SU-DHL-6 (cell line): ENCODE results near the gene ARHGAP22.

Source experiments
- CTCF ChIP-seq: fragments of 200-600 bp; sonication (generic); IDR thresholded peaks from one replicate; pipeline ENCODE4 v1.5.1; 2017; ENCODE audit warnings: antibody characterized with exemption, mild to moderate bottlenecking, low read length, moderate library complexity; ENCODE audit not compliant: insufficient read depth, poor library complexity, severe bottlenecking
- EZH2phosphoT487 ChIP-seq: fragments of 200-600 bp; sonication (generic), shearing (Covaris generic); conservative IDR thresholded peaks from 2 replicates; pipeline ENCODE4 v1.6.1; 2018; ENCODE audit warnings: mild to moderate bottlenecking, antibody characterized with exemption, low read length, moderate library complexity, mixed read lengths

- TF ChIP-seq CTCF (no peak), EZH2phosphoT487 (no peak)
Observed at GRCh38 chr10:48648172-48648942, 43.5 kb upstream of the ARHGAP22 start.
